ENCODE data around the gene PRMT3.

PRMT3 gene

DNA sequence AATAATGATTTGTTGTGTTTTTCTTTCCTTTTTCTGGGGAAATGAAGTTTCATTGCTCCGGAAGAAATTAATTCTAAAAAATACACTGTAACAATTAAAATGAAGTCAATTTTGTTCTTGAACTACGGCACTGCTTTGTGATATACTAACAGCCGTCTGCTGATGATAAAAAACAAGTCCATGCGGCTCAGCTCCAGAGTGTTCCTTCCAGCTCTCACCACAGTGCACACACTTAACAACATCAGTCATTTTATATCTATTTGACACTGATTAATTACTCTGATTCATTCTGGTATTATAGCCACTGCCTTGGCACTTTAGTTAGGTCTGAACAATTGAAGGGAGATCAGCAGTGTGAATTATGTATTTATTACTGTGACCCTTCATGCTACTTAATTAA lies 114.5 kb downstream of the PRMT3 start:
- Histone ChIP-seq H3K36me3 (ENCODE audit: insufficient read depth, low read length) (no peaks in the 10 kb centered on the region), H3K4me3 (ENCODE audit: low read depth, low read length) (no peak overlapping the region), H3K27me3 (ENCODE audit: insufficient read depth, low read length) (no peaks in the 10 kb centered on the region), H2AFZ (ENCODE audit: low read length, unreplicated experiment) (no peak overlapping the region), H3K4me1 (ENCODE audit: control insufficient read depth, insufficient read depth, low read length, unreplicated experiment) (no peaks in the 10 kb centered on the region), H3K27ac (ENCODE audit: low read depth, low read length) (no peak overlapping the region), H3K79me2 (ENCODE audit: control insufficient read depth, insufficient read depth, low read length, unreplicated experiment) (no peaks in the 10 kb centered on the region)

DNA sequence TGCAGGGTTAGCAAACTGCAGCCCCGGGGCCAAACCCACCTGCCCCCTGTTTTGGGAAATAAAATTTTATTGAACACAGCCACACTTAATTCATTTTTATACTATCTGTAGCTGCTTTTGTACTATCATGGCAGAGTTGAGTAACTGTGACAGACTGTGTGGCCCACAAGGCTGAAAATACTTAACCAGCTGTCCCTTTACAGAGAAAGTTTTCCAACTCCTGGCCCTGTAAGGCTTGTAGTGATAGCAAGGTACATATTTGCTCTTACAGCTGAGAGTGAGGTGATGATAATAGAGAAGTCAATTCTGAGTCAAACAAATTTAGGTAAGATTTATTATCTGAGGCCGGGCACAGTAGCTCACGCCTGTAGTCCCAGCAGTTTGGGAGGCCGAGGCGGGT lies 124.5 kb downstream of the PRMT3 start:
- Histone ChIP-seq H3K4me1 (ENCODE audit: control insufficient read depth, insufficient read depth, low read length, unreplicated experiment) (no peaks in the 10 kb centered on the region), H3K4me3 (ENCODE audit: low read depth, low read length) (no peak overlapping the region), H3K79me2 (ENCODE audit: control insufficient read depth, insufficient read depth, low read length, unreplicated experiment) (no peaks in the 10 kb centered on the region), H3K27ac (ENCODE audit: low read depth, low read length) (no peak overlapping the region), H3K27me3 (ENCODE audit: insufficient read depth, low read length) (peaks cover 4% of the 10 kb centered on the region; the same call in 1 of the 2 replicates), H3K36me3 (ENCODE audit: insufficient read depth, low read length) (no peaks in the 10 kb centered on the region), H2AFZ (ENCODE audit: low read length, unreplicated experiment) (no peak overlapping the region)

DNA sequence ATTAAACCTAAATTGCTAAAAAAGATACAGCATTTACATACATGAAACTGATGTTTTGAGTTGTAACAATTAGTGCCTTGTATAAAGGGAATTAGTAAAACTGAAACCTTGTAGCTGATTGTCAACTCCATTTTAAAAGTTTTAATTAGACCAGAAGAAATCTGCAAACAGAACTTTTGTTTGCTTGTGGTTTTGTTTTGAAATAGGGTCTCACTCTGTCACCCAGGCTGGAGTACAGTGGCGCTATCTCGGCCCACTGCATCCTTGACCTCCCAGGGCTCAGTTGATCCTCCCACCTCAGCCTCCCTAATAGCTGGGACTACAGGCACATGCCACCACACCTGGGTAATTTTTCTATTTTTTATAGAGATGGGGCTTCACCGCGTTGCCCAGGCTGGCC lies 125.4 kb downstream of the PRMT3 start:
- Histone ChIP-seq H3K27ac (ENCODE audit: low read depth, low read length) (no peak overlapping the region), H3K36me3 (ENCODE audit: insufficient read depth, low read length) (no peaks in the 10 kb centered on the region), H3K4me1 (ENCODE audit: control insufficient read depth, insufficient read depth, low read length, unreplicated experiment) (no peaks in the 10 kb centered on the region), H3K4me3 (ENCODE audit: low read depth, low read length) (no peak overlapping the region), H3K79me2 (ENCODE audit: control insufficient read depth, insufficient read depth, low read length, unreplicated experiment) (no peaks in the 10 kb centered on the region), H2AFZ (ENCODE audit: low read length, unreplicated experiment) (no peak overlapping the region), H3K27me3 (ENCODE audit: insufficient read depth, low read length) (peaks cover 4% of the 10 kb centered on the region; the same call in 1 of the 2 replicates)

DNA sequence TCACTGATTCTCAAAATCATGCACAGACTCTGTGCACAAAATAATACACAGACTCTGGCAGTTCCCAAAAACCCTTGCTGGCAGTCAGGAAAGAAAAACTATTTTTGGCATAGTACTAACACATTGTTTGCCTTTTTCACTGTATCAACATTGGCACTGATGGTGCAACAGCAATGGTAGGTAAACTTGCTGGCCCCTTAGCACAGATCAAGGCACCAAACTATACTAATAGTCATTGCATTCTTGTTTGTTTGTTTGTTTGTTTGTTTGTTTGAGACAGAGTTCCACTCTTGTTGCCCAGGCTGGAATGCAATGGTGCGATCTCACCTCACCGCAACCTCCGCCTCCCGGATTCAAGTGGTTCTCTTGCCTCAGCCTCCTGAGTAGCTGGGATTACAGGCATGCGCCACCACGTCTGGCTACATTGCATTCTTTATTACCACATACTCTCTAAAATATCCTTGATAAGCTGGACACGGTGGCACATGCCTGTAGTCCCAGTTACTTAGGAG lies 130.9 kb downstream of the PRMT3 start:
- Histone ChIP-seq H2AFZ (ENCODE audit: low read length, unreplicated experiment) (no peak overlapping the region), H3K27me3 (ENCODE audit: insufficient read depth, low read length) (peaks cover 17% of the 10 kb centered on the region), H3K4me3 (ENCODE audit: low read depth, low read length) (no peak overlapping the region), H3K4me1 (ENCODE audit: control insufficient read depth, insufficient read depth, low read length, unreplicated experiment) (no peaks in the 10 kb centered on the region), H3K27ac (ENCODE audit: low read depth, low read length) (no peak overlapping the region), H3K79me2 (ENCODE audit: control insufficient read depth, insufficient read depth, low read length, unreplicated experiment) (no peaks in the 10 kb centered on the region), H3K36me3 (ENCODE audit: insufficient read depth, low read length) (no peaks in the 10 kb centered on the region)

- Histone ChIP-seq H3K27me3 (ENCODE audit: insufficient read depth, low read length) (peaks cover 13% of the 10 kb centered on the region), H3K4me1 (ENCODE audit: control insufficient read depth, insufficient read depth, low read length, unreplicated experiment) (no peaks in the 10 kb centered on the region), H3K79me2 (ENCODE audit: control insufficient read depth, insufficient read depth, low read length, unreplicated experiment) (no peaks in the 10 kb centered on the region), H3K27ac (ENCODE audit: low read depth, low read length) (no peak overlapping the region), H3K36me3 (ENCODE audit: insufficient read depth, low read length) (no peaks in the 10 kb centered on the region), H2AFZ (ENCODE audit: low read length, unreplicated experiment) (no peak overlapping the region), H3K4me3 (ENCODE audit: low read depth, low read length) (no peak overlapping the region)
Measured at GRCh38 chr11:20522536-20522935, 135.0 kb downstream of the PRMT3 start.

DNA sequence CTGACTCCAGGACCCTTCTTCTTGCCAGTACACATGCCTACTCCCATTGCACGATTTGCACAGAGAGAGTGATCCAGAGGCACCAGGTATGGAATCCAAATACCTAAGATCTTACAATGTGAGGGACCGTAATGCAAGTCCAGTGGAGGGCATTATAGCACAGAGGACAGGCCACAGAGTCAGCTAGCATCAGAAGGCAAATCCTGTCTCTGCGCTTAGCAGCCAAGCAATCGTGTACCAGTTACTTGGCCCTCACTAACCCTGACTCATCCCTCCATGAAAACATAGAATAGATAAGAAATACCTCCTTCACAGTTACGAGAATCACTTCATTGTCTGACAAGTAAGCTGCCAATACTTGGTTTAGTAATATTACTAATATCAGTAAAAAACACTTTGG lies 142.2 kb downstream of the PRMT3 start:
- Histone ChIP-seq H3K36me3 (ENCODE audit: insufficient read depth, low read length) (no peaks in the 10 kb centered on the region), H3K27ac (ENCODE audit: low read depth, low read length) (no peak overlapping the region), H3K27me3 (ENCODE audit: insufficient read depth, low read length) (peaks cover 22% of the 10 kb centered on the region), H3K79me2 (ENCODE audit: control insufficient read depth, insufficient read depth, low read length, unreplicated experiment) (no peaks in the 10 kb centered on the region), H2AFZ (ENCODE audit: low read length, unreplicated experiment) (no peak overlapping the region), H3K4me1 (ENCODE audit: control insufficient read depth, insufficient read depth, low read length, unreplicated experiment) (no peaks in the 10 kb centered on the region), H3K4me3 (ENCODE audit: low read depth, low read length) (no peak overlapping the region)

DNA sequence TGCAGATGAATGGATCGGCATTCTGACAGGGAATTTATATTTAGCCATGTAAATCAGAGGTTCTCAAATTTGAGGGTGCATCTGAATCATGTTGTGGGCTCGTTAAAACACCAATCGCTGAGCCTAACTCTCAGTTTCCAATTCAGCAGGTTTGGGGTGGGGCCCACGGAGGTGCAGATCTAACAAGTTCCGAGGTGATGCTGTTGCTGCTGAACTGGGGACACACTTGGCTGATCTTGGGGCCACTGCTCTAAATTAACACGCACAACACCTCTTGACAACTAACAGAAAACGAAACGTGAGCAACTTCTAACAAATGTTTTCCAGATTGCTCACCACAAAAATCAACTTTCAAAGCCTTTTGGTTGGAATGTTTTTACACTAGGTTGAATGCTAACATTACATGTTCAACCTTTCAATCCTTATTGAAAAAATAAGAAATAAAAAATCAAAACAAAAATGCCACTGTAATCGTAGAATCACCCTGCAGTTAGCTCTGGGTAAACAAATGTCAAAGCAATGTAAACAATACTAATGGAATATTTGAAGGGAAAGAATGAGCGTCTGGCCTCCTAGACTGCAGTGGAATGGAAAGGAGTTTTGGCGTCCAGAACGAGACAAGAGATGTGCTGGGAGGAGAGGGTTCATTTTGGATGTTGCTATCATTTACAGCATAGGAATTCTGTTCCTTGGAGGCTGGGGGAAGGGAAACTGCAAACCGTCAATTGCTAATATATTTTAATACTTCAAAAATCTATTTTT lies 143.6 kb downstream of the PRMT3 start:
- H3K27me3 ChIP-seq (ENCODE audit: insufficient read depth, low read length): peaks cover 35% of the 10 kb centered on the region
- no peaks in the 10 kb centered on the region for H3K4me1 ChIP-seq (ENCODE audit: control insufficient read depth, insufficient read depth, low read length, unreplicated experiment)
- no peak overlapping the region for H3K4me3 ChIP-seq (ENCODE audit: low read depth, low read length)
- no peaks in the 10 kb centered on the region for H3K36me3 ChIP-seq (ENCODE audit: insufficient read depth, low read length)
- H3K27ac ChIP-seq (ENCODE audit: low read depth, low read length): no peak overlapping the region
- H3K79me2 ChIP-seq (ENCODE audit: control insufficient read depth, insufficient read depth, low read length, unreplicated experiment): no peaks in the 10 kb centered on the region
- no peak overlapping the region for H2AFZ ChIP-seq (ENCODE audit: low read length, unreplicated experiment)

DNA sequence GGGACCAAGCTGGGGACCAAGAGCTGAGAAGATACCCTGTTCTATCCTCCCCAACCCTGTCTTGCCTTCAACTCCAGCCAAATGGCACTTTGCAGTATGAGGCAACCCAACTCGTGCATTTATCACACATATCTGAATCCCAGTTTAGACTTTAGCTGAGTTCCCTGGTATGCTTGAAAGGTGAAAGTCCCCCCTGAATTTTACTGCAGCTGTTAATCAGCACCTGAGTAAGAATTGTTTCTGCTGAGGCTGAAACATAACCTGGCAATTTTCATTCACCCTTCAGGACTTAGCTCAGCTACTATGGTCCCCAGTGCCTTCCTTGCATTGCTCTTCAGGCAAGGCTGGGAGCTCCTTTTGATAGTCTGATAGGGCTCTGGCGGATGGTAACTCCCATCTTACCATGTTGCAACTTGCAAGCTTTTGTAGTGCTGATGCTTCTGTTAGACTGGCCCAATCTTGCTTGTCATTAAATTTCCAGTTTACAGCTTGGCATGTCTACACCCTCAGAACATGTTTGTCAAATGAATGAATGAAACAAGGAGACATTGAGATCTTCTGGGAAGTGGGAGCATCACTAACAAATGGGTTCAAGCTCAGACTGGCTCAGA lies 147.9 kb downstream of the PRMT3 start:
- no peak overlapping the region for H2AFZ ChIP-seq (ENCODE audit: low read length, unreplicated experiment)
- no peaks in the 10 kb centered on the region for H3K4me1 ChIP-seq (ENCODE audit: control insufficient read depth, insufficient read depth, low read length, unreplicated experiment)
- peaks cover 47% of the 10 kb centered on the region for H3K27me3 ChIP-seq (ENCODE audit: insufficient read depth, low read length)
- no peaks in the 10 kb centered on the region for H3K36me3 ChIP-seq (ENCODE audit: insufficient read depth, low read length)
- no peaks in the 10 kb centered on the region for H3K79me2 ChIP-seq (ENCODE audit: control insufficient read depth, insufficient read depth, low read length, unreplicated experiment)
- H3K4me3 ChIP-seq (ENCODE audit: low read depth, low read length): no peak overlapping the region
- no peak overlapping the region for H3K27ac ChIP-seq (ENCODE audit: low read depth, low read length)

GRCh38 chr11:20536365-20536764 lies 148.8 kb downstream of the PRMT3 start:
- no peak overlapping the region for H3K27ac ChIP-seq (ENCODE audit: low read depth, low read length)
- H3K36me3 ChIP-seq (ENCODE audit: insufficient read depth, low read length): no peaks in the 10 kb centered on the region
- peaks cover 56% of the 10 kb centered on the region for H3K27me3 ChIP-seq (ENCODE audit: insufficient read depth, low read length)
- H2AFZ ChIP-seq (ENCODE audit: low read length, unreplicated experiment): no peak overlapping the region
- no peak overlapping the region for H3K4me3 ChIP-seq (ENCODE audit: low read depth, low read length)
- no peaks in the 10 kb centered on the region for H3K4me1 ChIP-seq (ENCODE audit: control insufficient read depth, insufficient read depth, low read length, unreplicated experiment)
- no peaks in the 10 kb centered on the region for H3K79me2 ChIP-seq (ENCODE audit: control insufficient read depth, insufficient read depth, low read length, unreplicated experiment)

- Histone ChIP-seq H3K4me3 (ENCODE audit: low read depth, low read length) (no peak overlapping the region), H2AFZ (ENCODE audit: low read length, unreplicated experiment) (no peak overlapping the region), H3K4me1 (ENCODE audit: control insufficient read depth, insufficient read depth, low read length, unreplicated experiment) (no peaks in the 10 kb centered on the region), H3K36me3 (ENCODE audit: insufficient read depth, low read length) (no peaks in the 10 kb centered on the region), H3K27me3 (ENCODE audit: insufficient read depth, low read length) (peaks cover 61% of the 10 kb centered on the region), H3K27ac (ENCODE audit: low read depth, low read length) (no peak overlapping the region), H3K79me2 (ENCODE audit: control insufficient read depth, insufficient read depth, low read length, unreplicated experiment) (no peaks in the 10 kb centered on the region)
Measured at GRCh38 chr11:20536784-20537183, 149.3 kb downstream of the PRMT3 start.

GRCh38 chr11:20541503-20541902 lies 154.0 kb downstream of the PRMT3 start:
- H3K79me2 ChIP-seq (ENCODE audit: control insufficient read depth, insufficient read depth, low read length, unreplicated experiment): no peaks in the 10 kb centered on the region
- no peaks in the 10 kb centered on the region for H3K4me1 ChIP-seq (ENCODE audit: control insufficient read depth, insufficient read depth, low read length, unreplicated experiment)
- no peak overlapping the region for H2AFZ ChIP-seq (ENCODE audit: low read length, unreplicated experiment)
- no peak overlapping the region for H3K27ac ChIP-seq (ENCODE audit: low read depth, low read length)
- H3K27me3 ChIP-seq (ENCODE audit: insufficient read depth, low read length): peaks cover 49% of the 10 kb centered on the region
- no peak overlapping the region for H3K4me3 ChIP-seq (ENCODE audit: low read depth, low read length)
- H3K36me3 ChIP-seq (ENCODE audit: insufficient read depth, low read length): no peaks in the 10 kb centered on the region
